Fibroblast of villous mesenchyme (primary cell): ENCODE results near the gene KMT2A. TPM values are rescaled to one million over a fixed set of nuclear protein-coding genes. Genes with fewer than 3 reads are reported as not detected.
A peak's percentile ranks its signal among the peaks of the same experiment; 100 is the strongest.
"Not testable (repeated sequence)": the region's sequence is repeated elsewhere in the genome, so short reads cannot be mapped to it uniquely, and the experiment has no call there.

ENCODE experiments used
- DNase-seq: peaks from one replicate; pipeline ENCODE4 v3.0.0-alpha.2; 2010; ENCODE audit warnings: low read depth
- H3K4me3 ChIP-seq: 2 replicates; pipeline ENCODE4 v1.5.1; 2011; ENCODE audit warnings: low read depth, mild to moderate bottlenecking, low read length
- total RNA-seq: library from RNA; depleted of rRNA; stranded (reverse); fragments of >200 nt; gene quantifications from 2 replicates; pipeline ENCODE4 v1.2.3, GENCODE V29; 2012
- TF ChIP-seq, protein P1 (sequence below): IDR thresholded peaks from 2 replicates; pipeline ENCODE4 v1.5.1; 2012; ENCODE audit warnings: low read depth, mild to moderate bottlenecking, low read length; ENCODE audit not compliant: insufficient read depth

Gene KMT2A
- total RNA-seq, 1 donor = 47.1 TPM

DNA sequence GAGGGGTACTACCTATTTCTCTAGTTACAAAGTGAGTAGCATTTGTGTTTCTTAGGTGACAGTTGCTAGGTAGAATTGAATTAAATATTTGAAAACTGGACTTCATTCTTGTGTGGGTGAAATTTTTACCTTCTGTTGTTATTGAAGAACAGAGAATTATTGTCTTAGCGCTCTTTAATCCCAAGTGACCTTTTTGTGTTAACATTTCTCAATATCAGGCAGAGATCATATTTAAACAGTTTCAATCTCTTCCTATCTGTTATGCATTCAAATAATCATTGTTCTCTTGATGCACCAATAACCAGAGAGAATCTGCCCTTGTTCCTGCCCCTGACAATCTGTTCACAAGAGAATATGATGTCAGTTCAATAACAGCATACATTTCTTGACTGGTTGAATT is 14.2 kb downstream of the KMT2A start:
- H3K4me3 ChIP-seq = no peak overlapping the region
- TF ChIP-seq, protein P1, sequence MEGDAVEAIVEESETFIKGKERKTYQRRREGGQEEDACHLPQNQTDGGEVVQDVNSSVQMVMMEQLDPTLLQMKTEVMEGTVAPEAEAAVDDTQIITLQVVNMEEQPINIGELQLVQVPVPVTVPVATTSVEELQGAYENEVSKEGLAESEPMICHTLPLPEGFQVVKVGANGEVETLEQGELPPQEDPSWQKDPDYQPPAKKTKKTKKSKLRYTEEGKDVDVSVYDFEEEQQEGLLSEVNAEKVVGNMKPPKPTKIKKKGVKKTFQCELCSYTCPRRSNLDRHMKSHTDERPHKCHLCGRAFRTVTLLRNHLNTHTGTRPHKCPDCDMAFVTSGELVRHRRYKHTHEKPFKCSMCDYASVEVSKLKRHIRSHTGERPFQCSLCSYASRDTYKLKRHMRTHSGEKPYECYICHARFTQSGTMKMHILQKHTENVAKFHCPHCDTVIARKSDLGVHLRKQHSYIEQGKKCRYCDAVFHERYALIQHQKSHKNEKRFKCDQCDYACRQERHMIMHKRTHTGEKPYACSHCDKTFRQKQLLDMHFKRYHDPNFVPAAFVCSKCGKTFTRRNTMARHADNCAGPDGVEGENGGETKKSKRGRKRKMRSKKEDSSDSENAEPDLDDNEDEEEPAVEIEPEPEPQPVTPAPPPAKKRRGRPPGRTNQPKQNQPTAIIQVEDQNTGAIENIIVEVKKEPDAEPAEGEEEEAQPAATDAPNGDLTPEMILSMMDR = no peak
- DNase-seq = no peak

DNA sequence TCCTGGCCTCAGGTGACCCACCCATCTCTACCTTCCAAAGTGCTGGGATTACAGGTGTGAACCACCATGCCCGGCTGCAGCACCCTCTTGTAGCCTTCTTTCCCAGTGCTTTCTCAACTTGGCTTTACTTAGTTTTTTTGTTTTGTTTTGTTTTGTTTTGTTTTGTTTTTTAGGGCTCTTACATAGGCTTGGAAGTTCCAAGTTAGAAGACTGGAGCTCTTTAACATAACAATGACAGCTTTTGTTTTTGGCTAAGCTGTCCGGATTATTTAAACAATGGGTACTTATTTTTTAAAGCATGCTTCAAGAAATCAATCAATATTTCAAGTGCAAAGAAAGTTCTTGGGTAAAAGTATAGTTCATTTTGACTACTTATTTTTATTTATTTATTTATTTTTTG is 25.9 kb downstream of the KMT2A start:
- H3K4me3 ChIP-seq = no peak overlapping the region
- TF ChIP-seq, protein P1 = no peak
- DNase-seq = no peak

DNA sequence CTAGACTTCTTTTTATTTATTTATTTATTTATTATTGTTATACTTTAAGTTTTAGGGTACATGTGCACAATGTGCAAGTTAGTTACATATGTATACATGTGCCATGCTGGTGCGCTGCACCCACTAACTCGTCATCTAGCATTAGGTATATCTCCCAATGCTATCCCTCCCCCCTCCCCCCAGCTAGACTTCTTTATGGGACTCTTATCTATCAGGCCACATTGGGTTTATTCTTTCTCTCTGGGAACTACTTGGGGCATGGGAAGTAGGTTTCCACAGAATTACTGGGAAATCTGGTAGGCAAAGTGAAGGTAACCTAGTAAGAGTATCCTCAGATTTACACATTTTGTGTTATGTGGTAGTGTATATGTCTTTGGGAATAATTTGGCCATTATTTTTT is 32.7 kb downstream of the KMT2A start:
- H3K4me3 ChIP-seq, DNase-seq: not testable (repeated sequence)

DNA sequence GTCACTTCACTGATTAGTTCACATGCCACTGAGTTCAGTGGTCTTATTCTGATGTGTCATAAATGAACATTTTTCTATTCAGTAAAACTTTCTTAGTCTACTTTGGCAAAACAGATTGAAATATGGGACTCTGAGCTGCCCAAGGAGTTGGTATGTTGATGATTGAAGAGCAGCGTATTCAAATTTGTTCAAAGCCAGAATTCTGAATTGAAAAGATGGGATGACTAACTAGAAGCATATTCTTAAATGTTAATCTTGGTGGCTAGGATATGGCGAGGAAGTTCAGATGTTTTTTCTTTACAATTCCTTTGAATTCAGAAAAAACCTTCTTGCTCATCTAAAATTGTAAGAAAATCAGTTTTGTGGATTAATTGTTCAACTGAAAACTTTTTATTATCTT is 34.7 kb downstream of the KMT2A start:
- H3K4me3 ChIP-seq = no peak overlapping the region
- DNase-seq = no peak

DNA sequence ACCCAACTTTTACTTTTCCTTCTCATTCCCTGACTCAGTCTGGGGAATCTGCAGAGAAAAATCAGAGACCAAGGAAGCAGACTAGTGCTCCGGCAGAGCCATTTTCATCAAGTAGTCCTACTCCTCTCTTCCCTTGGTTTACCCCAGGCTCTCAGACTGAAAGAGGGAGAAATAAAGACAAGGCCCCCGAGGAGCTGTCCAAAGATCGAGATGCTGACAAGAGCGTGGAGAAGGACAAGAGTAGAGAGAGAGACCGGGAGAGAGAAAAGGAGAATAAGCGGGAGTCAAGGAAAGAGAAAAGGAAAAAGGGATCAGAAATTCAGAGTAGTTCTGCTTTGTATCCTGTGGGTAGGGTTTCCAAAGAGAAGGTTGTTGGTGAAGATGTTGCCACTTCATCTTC is 37.2 kb downstream of the KMT2A start:
- no peak for DNase-seq
- TF ChIP-seq, protein P1 = no peak
- H3K4me3 ChIP-seq = no peak overlapping the region

More for the DNA sequence above, 34.7 kb downstream of the KMT2A start:
- TF ChIP-seq, protein P1 = no peak

DNA sequence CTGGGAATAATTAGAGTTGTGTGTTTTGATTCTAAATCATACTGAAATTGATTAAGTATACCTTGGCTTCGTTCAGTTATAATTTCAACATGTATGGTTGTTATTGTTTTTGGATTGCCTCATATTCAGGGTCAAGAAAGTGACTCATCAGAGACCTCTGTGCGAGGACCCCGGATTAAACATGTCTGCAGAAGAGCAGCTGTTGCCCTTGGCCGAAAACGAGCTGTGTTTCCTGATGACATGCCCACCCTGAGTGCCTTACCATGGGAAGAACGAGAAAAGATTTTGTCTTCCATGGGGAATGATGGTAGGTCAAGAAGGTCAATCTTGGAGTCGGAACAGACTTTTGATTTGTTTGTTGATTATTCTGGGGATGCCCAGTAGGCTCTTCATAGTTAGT is 40.4 kb downstream of the KMT2A start:
- peak; percentile 41 for DNase-seq
- TF ChIP-seq, protein P1 = no peak

DNA sequence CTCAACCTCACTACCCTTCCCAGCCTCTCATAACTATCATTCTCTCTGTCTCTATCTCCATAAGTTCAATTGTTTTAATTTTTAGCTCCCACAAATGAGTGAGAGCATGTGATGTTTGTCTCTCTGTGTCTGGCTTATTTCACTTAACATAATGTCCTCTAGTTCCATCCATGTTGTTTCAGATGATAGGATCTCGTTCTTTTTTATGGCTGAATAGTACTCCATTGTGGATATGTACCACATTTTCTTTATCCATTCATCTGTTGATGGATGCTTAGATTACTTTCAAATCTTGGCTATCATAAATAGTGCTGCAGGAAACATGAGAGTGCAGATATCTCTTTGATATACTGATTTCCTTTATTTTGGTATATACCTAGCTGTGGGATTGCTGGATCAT is 44.9 kb downstream of the KMT2A start:
- DNase-seq, H3K4me3 ChIP-seq: not testable (repeated sequence)

More for the DNA sequence above, 40.4 kb downstream of the KMT2A start:
- no peak overlapping the region for H3K4me3 ChIP-seq

DNA sequence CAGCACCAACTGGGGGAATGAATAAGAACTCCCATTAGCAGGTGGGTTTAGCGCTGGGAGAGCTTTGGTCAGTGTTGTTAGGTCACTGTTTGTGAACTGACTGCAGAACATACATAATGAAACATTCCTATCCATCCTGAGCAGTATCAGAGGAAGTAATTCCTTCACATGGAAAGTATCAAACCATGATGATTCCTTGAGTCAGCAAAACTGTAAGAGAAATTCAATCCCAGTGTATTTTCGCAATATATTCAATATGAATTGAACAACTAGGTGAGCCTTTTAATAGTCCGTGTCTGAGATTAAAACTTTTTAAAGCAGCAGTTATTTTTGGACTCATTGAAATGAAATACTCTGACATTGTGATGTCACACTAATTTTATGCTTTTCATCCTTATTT is 48.1 kb downstream of the KMT2A start:
- TF ChIP-seq, protein P1 = no peak
- no peak for DNase-seq
- no peak overlapping the region for H3K4me3 ChIP-seq
